Activated naive CD8-positive, alpha-beta T cell treated with anti-CD3 and anti-CD28 coated beads, Interleukin-2, amount 50 U/mL, for 16 hours (primary cell): ENCODE results near the gene SMIM45.

Experiments
- DNase-seq: peaks from one replicate; pipeline ENCODE4 v3.0.0-alpha.2; 2020; ENCODE audit warnings: low read depth, low spot score

Gene SMIM45

DNA sequence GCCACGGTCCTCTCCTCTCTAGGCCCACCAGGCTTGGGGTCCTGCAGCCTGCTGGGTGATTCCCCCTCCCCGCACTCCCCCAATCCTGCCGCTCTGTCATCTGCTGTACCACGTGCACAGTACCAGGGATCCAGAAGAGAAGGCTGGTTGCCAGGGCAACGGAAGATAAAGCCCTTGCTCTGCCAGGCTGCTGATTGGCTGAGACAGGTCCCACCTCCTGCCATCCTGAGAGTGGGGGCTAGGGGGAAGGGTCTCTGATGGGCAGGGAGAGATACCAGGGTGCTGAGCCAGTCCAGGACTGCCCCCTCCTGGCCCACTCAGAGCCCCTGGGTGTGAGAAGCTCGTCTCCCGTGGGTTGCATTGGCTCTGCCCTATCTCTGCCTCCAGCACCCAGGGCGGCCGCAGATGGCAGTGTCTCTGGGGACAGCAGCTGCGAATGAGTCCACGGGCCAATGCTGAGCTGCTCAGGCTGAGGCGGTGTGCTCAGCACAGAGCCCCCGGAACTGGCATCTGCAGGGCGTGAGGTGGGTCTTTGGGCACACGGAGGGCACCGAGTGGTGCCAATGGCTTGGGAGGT, at the start of gene SMIM45:
SMIM45 (plus strand) TSS at position 253 of the 577 bp plus-strand sequence.
- no peak for DNase-seq

DNA sequence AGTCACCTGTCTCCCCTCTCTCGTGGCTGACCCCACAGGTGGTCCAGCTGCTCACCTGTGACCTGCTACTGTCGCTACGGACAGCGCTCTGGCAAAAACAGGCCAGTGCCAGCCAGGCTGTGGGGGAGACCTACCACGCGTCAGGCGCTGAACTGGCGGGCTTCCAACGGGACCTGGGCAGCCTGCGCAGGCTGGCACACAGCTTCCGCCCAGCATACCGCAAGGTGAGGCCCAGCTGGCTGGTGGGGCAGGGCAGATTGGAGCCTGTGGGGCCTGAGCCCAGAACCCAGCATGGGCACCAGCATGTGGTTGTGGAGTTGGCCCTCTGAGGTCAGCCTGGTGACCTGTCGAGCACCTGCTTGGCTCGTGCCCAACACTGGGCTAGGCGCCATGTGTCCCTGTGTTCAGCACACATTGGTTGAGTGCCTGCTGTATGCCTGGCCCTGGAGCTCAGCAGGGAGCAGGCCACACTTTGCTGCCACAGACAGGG, 49.0 kb upstream of the SMIM45 start:
- DNase-seq: no peak

DNA sequence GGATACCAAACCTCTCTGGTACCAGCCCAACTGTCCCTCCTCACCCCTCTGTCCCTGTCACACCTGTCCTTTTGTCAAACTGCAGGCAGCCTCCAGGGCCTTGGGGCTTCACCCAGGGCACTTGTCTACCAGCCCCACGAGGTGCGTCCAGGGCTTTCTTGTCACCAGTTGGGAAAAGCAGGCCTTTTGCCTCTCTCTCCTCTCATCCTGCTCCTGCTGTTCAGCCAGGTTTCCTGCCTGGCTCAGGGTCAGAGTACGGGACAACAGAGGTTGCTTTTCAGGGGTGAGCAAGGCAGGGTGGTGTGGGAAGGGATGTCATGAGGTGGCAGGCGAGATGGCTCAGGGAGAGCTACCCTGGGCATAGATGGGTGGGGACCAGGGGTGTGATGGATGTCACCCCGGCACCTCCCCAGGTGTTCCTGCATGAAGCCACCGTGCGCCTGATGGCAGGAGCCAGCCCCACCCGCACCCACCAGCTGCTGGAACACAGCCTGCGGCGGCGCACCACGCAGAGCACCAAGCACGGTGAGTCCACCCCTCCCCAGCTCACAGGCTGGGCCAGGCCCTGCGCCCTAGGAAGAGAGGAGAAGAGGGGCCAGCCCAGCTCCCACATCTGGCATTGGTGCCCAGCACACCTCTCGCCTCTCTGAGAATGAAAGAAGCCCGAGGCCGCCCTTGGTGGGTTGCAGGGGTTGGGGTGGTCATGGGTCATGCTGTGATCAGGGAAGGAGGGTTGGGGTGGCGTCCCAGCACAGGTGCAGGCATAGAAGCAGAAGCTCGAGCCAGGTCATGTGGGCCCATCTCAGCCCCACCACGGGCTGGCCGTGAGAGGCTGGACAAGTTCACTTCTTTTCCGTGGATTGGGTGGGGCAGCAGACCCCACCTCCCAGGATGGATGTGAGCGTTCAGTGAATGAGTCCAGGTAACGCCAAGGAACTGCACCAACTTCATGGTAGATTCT, 47.2 kb upstream of the SMIM45 start:
- DNase-seq: no peak

DNA sequence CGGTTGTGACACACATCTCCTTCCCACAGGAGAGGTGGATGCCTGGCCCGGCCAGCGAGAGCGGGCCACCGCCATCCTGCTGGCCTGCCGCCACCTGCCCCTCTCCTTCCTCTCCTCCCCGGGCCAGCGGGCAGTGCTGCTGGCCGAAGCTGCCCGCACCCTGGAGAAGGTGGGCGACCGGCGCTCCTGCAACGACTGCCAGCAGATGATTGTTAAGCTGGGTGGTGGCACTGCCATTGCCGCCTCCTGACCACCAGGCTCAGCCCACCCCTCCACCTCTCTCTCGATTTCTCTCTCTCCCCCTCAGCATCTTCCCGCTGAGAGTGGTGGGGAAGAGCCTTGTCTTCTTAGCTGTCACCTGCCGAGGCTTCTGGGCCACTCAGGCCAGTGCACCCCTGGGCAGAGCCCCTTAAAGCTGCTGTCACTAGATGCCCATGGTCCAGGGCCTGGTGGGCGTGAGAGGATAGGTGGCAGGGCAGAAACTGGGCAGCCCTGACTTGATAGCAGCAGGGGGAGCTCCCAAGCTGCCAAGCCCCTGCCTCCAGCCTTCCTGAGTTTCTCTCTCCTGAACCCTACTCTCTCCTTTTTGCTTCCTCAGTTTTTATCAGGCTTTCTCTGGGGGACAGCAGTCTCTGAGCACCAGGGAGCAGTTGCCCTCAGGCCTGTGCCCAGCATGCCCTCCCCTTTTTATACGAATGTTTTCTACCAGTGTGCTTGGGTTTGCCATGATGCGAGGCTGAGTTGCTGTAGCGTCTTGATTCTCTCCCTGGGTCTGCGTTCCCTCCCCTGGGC, 46.3 kb upstream of the SMIM45 start:
- no peak for DNase-seq

DNA sequence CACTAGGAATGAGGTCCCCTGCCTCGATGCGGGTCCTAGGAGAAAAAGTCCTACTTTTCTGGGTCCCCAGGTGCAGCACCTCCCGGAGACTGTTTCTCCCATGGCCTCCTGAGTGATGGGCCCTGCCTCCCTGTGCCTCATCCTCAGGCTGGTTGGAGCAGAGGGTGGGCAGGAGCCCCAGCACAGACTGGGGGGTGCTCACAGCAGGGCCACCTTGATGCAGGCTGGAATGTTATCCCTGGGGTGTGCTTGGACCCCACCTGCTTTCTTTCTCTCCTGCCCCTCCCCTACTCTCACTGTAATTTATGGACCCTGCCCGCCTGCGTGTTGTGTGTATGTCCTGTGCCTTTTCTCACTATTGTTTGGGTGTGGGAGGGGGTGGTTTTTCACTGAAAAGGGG, 45.1 kb upstream of the SMIM45 start:
- no peak for DNase-seq

DNA sequence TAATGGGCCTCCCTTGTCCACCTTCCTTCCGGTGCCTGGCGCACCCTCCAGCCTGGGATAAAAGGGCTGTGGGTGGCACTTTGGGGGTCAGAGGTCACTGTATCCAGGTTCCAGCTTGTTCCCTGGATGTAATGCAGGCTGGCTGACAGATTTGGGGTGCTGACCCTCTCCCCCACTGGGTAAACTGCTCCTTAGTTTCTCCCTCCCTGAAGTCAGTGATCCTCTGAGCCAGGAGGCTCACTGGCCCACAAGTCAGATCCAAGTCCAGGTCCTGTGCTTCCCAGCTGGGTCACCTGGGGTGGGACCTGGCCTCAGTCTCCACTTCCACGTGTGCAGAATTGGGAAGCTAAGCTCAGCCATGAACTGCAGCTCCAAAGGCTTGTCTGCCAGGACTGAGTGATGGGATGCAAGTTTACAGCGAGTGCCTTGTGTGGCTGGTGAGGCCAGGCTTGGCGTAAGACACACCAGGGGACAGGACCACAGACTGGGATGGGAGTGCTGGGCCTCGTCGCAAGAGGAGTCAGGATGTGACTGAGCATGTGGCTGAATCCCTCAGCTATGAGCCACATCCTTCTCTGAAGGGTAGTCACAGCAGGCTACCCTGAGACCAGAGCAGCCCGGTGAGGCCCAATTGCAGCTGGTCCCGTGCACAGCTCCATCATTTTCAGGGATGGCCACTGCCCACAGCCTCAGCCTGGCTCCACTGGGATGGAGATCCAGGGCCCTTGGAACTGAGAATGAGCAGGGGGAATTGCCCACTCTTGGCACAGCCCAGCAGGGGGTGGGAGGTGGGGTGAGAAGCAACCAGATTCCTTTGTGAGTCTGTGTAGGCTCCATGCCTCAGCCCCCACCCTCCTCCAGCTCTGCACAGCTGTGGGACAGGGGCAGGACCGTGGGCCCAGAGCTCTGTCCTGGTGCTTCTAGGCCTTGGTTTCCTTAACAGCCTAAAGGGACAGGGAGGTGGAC, 44.2 kb upstream of the SMIM45 start:
- DNase-seq: no peak

DNA sequence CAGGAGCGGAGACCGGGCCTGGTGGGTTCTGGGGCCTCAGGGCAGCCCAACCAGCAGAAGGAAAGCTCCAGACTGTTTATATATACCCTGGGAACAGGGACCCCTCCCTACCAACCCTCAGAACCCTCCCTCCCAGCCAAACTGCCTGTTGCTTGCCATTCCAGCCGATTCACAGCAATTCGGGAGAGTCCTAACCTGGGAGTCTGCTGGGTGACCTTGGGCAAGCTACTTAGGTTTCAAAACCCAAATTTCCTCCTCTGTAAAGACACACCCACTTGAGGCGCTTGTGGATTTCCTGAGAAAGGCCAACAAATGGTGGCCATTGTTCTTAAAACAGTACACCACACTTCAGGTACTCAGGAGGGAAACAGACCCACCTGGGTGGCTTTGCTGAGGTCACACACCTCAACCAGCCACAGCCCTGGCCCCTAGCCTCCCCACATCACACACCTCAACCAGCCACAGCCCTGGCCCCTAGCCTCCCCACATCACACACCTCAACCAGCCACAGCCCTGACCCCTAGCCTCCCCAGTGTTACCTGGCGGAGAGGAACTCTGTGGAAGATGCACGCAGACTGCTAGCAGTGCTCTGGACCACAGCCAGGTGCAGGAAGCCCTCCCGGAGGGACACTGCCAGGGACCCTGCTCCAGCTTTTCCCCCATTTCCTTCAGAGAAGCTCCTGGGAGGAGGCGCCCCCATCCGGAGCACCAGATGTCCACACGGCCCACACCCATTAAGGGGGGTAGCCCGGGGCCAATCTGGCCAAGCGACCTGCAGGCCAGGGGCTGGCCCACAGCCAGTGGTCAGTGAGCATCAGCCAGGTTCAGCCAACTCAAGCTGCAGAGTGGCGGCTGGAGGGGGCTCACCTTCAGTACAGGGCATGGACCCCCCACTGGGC, 43.3 kb upstream of the SMIM45 start:
- DNase-seq: no peak

DNA sequence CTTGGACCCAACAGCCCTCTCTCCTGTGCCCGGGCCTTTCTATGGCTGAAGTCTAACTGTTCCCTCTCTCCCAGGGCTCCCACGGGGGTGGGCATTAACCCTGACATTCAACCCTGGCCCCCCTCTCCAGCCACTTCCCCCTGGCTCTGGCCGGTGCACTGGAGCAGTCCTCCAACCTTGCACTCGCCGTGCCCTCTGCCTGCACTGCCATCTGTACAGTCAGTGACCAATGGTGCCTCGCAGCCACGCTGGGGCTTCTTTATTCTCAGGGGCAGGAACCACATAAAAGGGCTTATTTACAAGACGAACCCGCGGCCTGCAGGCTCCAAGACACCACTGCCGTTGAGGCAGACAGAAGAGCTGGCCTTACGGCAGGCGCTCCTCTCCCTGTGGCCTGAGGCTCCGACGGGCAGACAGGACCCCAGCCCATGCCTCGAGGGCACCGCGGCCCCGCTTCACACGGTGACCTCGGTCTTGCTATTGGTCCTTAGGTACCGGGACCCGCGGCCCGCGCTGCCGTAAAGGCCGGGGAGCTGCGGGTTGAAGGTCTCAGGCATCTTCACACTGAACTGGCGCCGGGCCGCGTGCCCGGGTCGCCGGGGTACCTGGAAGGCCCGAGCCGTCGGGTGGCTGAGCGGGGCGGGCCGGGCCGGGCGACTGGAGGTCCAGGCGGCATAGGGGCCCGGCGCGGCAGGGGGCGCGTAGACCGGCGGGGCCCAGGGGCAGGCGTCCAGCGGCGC, 42.5 kb upstream of the SMIM45 start:
- DNase-seq: no peak

DNA sequence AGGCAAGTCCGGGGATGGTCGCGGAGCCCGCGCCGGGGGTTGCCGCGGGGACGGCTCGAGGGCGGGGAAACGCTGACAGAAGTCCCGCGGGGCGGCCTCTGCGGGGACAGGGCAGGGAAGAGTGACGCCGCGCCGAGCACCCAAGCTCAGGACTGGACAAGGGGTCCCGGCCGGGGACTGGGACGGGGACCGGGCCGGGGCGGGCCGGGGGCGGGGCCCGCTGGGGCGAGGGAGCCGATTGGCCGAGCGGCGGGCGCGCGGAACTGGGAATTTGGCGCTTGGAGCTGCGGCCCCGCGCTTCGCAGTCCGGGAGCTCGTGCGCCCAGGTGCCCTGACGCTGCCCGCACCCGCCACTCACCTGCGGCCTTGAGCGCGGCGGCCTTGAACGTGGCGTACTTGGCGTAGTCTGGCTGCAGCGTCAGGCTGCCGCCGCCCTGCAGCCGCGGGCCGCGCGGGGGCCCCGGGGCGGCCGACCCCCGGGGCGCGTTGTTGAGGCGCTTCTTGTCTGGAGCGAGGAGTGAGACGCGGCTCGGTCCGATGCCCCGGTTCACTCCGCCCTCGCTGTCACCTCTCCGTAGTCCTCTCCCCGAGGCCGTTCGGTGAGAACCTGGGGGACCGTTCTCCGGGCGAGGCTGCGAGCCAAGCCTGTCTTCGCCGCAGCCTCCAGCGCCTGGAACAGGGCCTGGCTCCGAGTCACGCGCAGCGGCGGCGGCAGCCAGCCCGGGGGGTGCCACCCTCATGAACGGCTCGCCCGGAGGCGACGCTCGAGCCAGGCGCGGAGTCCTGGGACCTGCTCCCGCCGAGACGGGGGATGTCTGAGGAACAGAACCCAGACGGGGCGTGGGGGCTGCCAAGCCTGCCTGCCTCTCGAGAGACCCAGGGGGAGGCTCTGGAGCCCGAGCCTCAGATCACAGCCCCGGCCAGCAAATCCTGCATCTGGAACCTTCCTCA, 41.6 kb upstream of the SMIM45 start:
- DNase-seq: no peak

DNA sequence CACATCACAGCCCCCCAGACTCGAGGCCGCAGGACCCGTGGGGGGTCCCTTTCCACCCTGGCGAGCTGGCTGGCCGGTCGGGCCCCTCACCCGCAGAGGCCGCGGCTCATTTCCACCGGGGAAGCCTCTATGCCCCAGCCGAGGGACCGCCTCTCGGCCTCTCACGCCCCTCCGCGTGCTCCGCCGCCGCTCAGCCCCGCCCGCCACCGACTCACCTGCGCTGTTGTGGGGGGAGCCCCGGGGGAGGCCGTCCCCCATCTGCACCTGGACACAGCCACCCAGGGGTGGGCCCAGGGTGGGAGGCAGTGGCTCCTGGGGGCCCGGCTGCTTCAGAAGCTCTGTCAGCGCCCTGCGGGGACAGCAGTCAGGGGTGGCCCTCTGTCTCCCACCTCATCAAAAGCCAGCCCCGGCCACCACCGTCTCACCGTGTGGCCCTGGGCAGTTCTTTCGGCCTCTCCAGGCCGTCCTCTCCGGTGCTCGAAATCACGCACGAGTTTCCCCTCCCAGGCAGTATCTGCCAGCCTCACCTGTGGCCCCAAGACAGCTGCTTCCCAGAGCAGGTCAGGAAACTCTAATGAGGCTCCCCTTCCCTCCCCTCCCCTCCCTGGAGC, 40.8 kb upstream of the SMIM45 start:
- no peak for DNase-seq

DNA sequence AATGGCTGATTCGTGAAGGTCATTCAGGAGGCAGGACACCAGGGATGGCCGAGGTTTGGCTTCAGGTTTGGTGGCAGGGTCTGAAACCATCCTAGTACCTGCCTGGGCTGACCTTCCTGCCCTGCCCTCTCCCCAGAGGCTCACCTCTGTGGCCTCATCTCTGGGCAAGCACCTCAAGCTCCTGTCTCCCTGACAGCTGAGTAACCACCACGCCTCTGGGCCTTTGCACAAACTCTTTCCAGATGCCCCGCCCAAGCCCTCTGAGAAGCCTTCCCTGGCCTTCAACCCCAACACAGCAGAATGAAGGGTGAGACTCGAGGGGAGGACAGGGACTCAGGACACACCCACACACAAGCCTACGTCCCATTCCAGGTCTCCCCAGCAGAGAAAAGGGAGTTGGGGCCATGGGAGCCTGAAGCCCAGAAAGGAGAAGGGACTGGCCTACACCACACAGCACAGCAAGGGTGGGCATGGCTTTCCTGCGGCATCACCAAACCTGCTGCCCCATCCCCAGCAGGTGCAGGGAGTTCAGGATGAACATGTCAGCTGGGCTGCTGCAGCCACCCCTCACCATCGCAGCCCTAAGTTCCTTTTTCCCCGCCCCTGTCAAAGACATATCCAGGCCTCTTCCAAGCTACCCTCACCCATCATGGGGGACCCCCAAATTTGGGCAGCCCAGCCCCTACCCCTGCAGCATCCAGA, 39.5 kb upstream of the SMIM45 start:
- no peak for DNase-seq

DNA sequence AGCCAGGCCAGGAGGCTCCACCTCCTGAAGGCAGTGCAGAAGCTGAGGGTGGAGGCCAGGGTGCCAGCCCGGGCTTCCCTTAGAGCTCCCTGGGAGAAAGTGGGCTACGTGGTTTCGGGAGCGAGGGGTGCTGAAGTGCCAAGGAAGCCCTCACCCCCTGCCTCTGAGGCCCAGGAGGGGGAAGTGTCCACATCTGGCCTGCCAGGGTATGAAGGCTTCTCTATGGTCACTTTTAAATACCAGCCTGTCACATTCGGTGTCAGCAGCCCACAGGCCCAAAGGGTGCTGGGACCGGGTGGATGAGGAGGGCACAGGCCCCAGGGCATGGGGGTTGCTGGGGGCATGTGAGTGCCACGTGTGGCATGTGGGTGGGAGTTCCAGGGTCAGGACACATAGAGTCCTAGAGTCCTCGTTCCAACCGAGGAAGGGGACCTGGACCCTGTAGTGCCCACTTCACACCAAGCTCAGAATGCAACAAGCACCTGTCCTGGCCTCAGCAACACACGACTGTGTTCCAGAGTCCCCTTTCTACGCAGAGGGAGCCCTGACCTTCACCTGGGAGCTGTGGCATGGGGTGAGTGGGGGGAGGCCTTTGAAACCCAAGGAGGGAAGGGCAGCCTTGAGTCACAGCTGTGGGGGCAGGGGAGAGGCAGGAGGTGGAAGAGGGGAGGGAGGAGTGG, 38.8 kb upstream of the SMIM45 start:
- no peak for DNase-seq

DNA sequence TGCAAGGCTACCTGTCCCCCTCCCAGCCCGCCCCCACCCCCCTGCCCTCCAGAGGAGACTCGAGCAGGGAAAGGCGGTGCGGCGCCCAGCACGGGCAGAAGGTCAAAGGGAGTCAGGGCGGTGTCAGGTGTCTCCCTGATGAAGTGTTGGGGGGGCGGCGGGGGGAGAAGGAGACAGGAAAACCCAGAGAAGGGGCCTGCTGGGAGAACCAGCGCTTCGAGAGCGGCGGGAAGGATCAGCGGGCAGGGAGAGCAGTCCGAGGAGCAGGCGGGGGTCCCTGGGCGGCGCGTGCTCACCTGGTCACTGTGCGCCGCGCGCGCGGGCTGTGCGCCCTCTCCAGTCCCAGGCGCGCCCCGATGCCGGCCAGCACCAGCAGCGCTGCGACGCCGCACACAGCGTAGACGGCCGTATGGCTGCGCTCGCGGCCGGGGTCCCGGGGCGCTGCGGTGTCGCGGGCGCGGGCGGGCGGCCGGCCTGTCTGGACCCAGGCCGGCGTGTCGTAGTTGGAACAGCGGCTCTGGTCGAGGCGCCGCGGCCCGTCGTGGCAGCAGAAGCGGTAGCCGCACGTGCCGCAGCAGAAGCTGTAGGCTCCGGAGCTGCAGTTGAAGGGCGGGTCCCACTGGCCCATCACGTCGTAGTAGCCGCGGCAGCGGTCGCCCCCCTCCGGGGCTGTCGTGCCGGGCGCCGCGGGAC, 38.0 kb upstream of the SMIM45 start:
- DNase-seq: no peak

DNA sequence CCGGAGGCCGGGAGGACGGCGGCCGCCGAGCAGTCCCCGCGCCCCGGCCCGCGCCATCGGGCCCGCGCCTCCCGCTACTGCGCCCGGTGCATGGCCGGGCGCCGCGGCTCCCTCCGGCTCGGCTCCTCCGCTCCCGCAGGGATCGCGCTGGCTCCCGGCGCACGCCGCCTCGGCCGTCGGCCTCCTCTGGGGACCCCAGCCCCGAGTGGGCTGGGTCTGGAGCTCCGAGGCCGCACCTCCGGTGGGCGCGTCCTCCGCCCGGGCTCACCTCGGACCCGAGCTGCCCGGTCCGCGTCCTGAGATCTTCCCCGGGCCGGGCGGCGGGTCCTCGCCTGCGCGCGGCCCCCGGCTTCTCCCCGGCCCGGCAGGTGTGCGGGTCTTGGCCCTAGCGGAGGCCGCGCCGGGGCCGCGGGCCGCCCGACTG, 37.3 kb upstream of the SMIM45 start:
- no peak for DNase-seq

DNA sequence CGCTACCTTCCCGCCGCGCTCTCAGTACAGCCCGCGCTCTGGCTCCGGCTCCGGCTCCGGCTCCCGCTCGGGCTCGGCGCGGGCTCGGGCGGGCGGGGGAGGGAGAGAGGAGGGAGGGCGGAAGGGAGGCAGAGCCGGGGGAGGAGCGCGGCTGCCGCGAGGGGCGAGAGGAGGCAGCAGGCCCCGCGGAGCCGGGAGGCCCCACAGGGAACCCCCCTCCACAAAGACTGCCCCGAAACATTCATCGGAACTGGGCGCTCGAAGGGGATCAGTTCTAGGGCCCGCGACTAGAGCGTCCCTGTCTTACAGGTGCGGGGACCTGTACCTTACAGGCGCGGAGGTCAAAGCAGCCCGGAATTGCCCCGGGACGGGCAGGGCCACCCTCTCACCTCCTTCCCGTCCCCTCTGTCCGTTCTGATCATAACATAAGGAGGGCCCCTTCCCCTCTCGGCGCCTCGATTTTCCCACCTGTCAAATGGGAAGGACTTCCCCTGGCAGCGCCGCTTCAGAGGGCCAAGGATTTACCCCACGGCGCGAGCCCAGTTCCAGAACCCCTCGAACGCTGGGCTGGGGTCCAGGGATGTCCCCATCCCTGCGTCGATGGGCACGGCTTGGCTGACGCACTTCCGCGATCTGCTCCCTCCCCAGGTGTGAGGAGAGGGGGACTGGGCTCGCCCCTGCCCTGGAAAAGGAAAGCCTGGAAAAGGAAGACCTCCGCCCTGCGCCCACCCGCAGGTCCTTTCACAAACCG, 36.7 kb upstream of the SMIM45 start, which contains the start of gene SHISA8:
SHISA8 (minus strand) TSS at position 40 of the 751 bp plus-strand sequence. CDS start 407 bp downstream, outside the sequence.
- no peak for DNase-seq
